ELR (cell line): ENCODE data around the gene ANO3.

Source experiments
- DNase-seq: peaks from one replicate; pipeline ENCODE4 v3.0.0-alpha.2; 2015; ENCODE audit warnings: low read depth

Gene ANO3

GRCh38 chr11:26493616-26494015, 161.7 kb downstream of the ANO3 start:
- no peak for DNase-seq

GRCh38 chr11:26507229-26507628, 175.3 kb downstream of the ANO3 start:
- no peak for DNase-seq

- no peak for DNase-seq
Measured at GRCh38 chr11:26510164-26510563, 178.2 kb downstream of the ANO3 start.

GRCh38 chr11:26510756-26511155, 178.8 kb downstream of the ANO3 start:
- no peak for DNase-seq

GRCh38 chr11:26512196-26512595, 180.3 kb downstream of the ANO3 start:
- no peak for DNase-seq

- no peak for DNase-seq
Measured at GRCh38 chr11:26519469-26519868, 187.5 kb downstream of the ANO3 start.

GRCh38 chr11:26522912-26523610, 191.1 kb downstream of the ANO3 start:
- peak; percentile 16 for DNase-seq

GRCh38 chr11:26527685-26528084, 195.8 kb downstream of the ANO3 start:
- no peak for DNase-seq

- no peak for DNase-seq
Measured at GRCh38 chr11:26537341-26537740, 205.4 kb downstream of the ANO3 start.

- no peak for DNase-seq
Measured at GRCh38 chr11:26539517-26539916, 207.6 kb downstream of the ANO3 start.

- DNase-seq = no peak
Measured at GRCh38 chr11:26541870-26542269, 209.9 kb downstream of the ANO3 start.

- no peak for DNase-seq
Measured at GRCh38 chr11:26549176-26549575, 217.2 kb downstream of the ANO3 start.

- no peak for DNase-seq
Measured at GRCh38 chr11:26550022-26550421, 218.1 kb downstream of the ANO3 start.

- peak; percentile 5 for DNase-seq
Measured at GRCh38 chr11:26551186-26551801, 219.4 kb downstream of the ANO3 start.

- no peak for DNase-seq
Measured at GRCh38 chr11:26553182-26553581, 221.3 kb downstream of the ANO3 start.

- DNase-seq = no peak
Measured at GRCh38 chr11:26554455-26554854, 222.5 kb downstream of the ANO3 start.

GRCh38 chr11:26556582-26556981, 224.7 kb downstream of the ANO3 start:
- DNase-seq = no peak

GRCh38 chr11:26557666-26558065, 225.7 kb downstream of the ANO3 start:
- DNase-seq = no peak

- no peak for DNase-seq
Measured at GRCh38 chr11:26558190-26558589, 226.3 kb downstream of the ANO3 start.

GRCh38 chr11:26569646-26570045, 237.7 kb downstream of the ANO3 start:
- DNase-seq = no peak

- DNase-seq = no peak
Measured at GRCh38 chr11:26571861-26572654, 240.1 kb downstream of the ANO3 start, which contains the start of gene MUC15. Gene MUC15 (minus strand): TSS chr11:26572263. CDS start chr11:26567094, 5,169 bp downstream.

GRCh38 chr11:26572770-26573402, 241.0 kb downstream of the ANO3 start:
- DNase-seq = no peak

- DNase-seq = no peak
Measured at GRCh38 chr11:26573896-26574295, 242.0 kb downstream of the ANO3 start.
